ENCODE results near the gene MALRD1. TPM values are rescaled to one million over a fixed set of nuclear protein-coding genes. Genes with fewer than 3 reads are reported as not detected.
"Not testable (repeated sequence)": the region's sequence is repeated elsewhere in the genome, so short reads cannot be mapped to it uniquely, and the experiment has no call there.

MALRD1 gene
- polyA plus RNA-seq, 4 donors: 1.6 to 2.4 (median 2.3) TPM

DNA sequence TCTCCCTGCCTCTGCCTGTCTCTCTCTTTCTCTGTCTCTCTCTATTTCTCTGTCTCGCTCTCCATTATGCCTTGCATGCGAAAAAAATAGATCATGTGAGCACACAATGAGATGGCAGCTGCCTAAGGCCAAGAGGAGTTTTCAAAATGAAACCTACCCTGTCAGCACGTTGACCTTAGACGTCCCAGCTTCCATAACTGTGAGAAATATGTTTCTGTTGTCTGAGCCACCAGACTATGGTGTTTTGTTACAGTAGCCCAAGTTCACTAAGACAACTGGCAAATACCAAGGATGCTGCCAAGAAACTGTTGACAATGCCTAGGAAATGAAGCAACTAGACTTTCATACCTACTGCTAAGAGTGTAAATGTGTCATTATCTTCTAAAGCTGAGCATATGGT is 697.1 kb downstream of the MALRD1 start:
- no peak for DNase-seq (ENCODE audit: low read depth in 4 of 4, low spot score in 2 of 4)

DNA sequence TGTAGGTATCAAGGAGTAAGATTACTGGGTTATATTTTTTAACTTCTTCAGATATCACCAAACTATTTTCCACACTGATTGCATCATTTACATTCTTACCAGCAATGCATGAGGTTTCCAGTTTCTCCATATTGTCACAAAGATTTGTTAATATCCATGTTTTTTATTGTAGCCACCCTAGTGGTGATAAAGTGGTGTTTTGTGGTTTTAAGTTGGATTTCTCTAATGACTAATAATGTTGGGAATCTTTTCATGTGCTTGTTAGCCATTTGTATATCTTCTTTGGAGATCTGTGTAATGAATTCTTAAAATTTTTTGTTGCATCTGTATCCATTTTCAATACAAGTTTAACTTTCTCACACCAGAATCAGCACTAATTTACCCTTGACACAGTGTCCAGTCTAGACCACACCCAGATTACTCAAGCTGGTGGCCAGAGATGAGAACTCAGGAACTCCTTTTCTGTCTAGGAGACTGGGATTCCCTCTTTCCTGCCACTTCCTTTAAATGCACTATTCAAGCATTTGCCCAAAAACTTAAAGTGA is 700.7 kb downstream of the MALRD1 start:
- no peak for DNase-seq (ENCODE audit: low read depth in 4 of 4, low spot score in 2 of 4)

DNA sequence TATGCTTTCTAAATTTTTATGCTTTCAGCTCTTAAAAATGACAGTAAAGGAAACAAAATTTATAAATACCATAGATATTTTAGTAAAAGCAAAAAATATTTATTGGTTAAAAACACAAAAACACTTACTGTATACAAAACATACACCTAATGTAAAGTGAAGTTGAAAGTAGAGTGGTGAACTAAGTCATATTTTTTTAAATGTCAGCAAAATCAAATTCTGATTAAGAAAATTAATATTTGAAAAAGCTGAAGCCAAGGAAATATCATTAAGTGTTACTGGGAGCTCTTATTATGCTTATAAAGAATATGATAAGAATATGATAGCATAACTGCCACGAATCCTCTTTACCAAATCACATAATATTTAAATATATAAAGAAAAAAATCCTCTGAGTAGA is 702.4 kb downstream of the MALRD1 start:
- no peak for DNase-seq (ENCODE audit: low read depth in 4 of 4, low spot score in 2 of 4)

DNA sequence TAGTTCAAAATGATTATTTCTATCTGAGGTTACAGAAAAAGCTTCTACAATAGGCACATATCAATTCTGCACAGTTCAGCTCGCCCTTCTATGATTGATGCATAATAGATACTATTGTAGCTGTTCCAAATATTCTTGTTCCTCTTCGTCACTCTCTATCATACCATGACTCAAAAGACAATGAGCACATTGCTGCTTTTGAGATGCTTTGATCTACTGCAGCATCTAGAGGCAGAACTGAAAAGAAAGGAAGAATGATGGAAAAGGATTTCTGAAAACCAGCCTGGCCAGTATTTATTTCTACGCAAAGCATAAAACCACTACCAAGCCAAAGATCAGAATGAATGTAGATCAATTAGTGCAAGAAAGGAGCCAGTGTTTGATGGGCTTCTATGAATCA is 708.3 kb downstream of the MALRD1 start:
- DNase-seq (ENCODE audit: low read depth in 4 of 4, low spot score in 2 of 4): no peak

DNA sequence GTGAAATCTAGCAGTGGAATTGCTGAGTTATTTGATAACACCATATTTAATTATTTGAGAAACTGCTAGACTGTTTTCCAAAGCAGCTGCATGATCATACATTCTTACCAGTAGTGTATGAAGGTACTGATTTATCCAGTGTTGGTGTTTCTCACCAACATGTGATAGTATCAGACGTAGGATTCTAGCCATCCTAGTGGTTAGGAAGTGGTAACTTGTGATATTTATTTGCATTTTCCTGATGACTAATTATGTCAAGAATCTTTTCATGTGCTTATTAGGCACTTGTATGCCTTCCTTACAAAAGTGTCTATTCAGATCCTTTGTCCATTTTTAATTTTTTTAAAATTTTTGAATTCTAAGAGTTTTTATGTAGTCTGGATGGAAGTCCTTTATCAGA is 713.4 kb downstream of the MALRD1 start:
- DNase-seq (ENCODE audit: low read depth in 4 of 4, low spot score in 2 of 4): no peak

DNA sequence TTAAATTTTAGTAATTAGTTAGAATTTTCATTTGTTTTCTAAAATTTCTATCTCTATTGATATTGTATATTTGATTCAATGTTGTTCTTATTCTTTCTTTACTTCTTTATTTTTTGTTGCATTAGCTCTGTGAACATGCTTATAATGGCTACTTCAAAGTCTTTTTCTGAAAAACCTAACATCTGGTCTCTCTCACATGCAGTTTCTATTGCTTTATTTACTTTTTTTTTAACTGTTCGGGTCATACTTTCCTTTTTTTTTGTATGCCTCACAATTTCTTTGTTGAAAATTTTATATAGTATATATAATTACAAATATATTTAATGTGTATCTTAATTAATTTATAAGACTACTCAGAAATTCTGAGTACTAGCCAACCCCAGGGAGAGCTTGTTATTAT is 715.5 kb downstream of the MALRD1 start:
- no peak for DNase-seq (ENCODE audit: low read depth in 4 of 4, low spot score in 2 of 4)

DNA sequence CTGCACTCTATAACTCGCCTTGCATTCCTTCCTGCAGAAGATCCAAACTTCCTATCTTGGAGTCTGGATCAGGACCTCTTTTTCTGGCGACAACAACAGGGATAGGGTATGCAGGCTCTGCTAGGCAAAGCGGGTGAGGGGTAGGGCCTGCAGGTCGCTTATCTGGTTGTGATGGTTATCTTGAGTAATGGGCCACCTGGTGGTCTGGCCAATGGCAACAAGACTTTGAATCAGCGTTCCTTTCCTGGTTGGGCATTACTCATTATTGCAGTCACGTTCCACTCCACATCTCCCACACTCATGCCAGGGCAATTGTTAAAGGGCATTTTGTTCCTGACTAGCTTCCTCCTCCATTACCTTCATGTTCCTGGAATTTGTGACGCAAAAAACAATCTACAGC is 719.3 kb downstream of the MALRD1 start:
- no peak for DNase-seq (ENCODE audit: low read depth in 4 of 4, low spot score in 2 of 4)

DNA sequence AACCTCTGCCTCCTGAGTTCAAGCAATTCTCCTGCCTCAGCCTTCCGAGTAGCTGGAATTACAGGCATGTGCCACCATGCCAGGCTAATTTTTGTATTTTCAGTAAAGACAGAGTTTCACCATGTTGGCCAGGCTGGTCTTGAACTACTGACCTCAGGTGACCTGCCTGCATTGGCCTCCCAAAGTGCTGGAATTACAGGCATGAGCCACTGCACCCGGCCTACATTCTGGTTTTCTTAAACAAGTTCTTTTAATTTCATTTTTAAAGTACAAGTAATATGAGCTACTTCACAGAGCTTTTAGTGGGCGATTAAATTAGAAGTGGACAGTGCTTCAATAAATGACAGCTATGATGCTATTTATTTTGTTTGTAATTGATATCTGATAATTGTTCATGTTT is 721.2 kb downstream of the MALRD1 start:
- DNase-seq (ENCODE audit: low read depth in 4 of 4, low spot score in 2 of 4): not testable (repeated sequence)

DNA sequence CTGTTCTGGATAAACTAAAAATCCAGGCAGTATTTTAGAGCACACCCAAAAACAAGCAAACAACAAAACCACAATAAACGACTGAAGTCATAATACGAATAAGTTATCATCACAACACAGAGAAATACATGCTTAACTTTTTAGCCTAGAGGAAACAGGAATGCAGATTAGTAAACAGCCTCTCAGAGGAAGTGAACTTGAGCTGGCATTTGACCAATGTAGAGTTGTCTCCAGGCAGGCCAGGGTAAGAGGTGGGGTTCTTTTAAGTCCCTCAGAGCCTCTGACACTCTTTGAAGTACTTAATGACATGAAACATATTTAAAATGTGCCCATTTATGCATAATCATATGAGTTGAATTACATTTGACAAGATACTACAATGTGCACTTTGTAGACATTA is 724.4 kb downstream of the MALRD1 start:
- no peak for DNase-seq (ENCODE audit: low read depth in 4 of 4, low spot score in 2 of 4)

DNA sequence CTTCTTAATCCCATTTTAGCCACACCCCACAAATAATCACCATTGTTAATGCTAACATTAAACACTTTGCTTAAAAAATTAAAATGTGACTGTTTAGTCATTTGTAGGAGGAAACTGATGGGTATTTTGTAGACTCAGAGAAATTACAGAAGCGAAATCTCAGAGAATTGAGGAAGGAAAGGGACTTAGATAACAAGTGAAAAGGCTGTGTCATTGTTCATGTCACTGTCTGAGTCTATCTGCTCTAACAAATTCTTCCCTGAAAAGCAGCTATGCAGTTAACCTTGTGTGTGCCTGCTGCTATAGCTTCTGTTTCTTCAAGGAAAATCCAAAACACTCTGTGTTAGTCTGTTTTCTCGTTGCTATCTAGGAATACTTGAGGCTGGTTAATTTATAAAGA is 726.7 kb downstream of the MALRD1 start:
- DNase-seq (ENCODE audit: low read depth in 4 of 4, low spot score in 2 of 4): no peak

DNA sequence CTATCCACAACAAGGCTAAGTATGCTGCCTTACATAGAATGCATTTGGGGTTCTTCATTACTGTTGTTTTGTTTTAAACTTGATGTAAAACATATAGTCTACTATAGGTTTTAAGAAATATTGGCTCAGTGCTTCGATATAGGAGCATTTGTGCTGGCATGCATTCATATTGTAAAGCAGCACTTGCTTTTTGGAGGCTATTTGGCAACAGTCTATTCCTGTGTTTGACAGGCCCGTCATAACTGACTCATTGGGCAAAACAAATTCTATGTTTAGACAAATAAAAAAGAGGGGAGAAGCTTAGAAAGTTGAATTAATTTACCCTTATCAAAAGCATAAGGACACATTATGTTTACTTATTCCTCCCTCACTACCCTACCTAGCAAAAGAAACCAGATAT is 729.2 kb downstream of the MALRD1 start:
- DNase-seq (ENCODE audit: low read depth in 4 of 4, low spot score in 2 of 4): no peak

DNA sequence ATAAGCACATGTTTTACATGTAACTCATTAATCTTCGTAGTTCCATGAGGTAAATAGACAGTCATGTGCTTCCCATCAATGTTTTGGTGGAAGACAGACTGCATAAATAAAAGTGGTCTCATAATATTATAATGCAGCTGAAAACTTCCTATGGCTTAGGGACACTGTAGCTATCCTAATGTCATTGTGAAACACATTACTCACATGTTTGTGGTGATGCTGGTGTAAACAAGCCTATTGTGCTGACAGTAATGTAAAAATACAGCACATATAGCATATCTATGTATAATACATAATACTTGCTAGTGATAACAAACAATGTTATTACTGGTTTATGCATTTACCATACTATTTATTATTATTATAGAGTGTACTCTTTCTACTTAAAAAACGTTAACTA is 730.4 kb downstream of the MALRD1 start:
- DNase-seq (ENCODE audit: low read depth in 4 of 4, low spot score in 2 of 4): no peak

DNA sequence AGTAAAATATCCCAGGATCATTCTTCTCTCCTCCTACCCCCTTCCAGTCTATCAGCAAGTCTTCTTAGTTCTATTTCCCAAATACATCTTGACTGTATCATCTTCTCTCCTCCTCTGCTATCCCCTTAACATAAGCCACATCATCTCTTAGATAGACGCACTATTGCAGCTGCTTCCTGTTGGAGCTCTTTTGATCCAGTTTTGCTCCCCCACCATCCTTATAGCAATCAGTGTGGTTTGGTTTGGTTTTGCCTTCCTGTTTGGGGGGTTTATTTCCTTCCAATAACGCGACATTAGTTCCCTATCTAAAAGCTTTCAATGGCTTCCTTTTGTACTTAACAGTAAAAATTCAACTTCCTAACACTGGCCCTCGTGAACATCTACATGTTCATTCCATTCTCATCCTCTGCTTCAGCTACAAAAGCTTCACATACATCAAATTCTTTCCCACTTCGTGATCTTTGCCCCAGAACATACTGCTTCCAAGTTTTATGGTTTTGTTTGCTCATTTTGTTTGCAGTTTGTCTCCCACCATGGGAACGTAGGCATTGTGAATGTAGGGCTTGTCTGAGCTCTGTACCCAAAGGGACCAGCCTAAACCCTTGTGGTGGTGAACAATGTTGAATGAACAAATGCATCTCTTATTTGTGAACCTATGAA is 734.0 kb downstream of the MALRD1 start:
- no peak for DNase-seq (ENCODE audit: low read depth in 4 of 4, low spot score in 2 of 4)

DNA sequence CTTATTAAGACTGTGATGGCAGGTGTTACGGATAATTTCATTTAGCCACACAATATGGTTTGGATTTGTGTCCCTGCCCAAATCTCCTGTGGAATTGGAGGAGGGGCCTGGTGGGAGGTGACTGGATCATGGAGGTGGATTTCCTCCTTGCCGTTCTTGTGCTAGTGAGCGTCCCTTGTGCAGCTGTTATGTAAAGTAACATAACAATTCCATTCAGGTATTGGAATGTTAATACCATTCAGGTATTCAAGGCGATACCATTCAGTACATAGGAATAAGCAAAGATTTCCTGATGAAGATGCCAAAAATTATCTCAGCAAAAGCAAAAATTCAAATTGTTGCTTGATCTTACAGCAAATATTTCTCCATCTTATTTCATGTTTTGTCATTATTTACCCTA is 735.1 kb downstream of the MALRD1 start:
- no peak for DNase-seq (ENCODE audit: low read depth in 4 of 4, low spot score in 2 of 4)
